HK-2 (cell line): ENCODE data around the gene RRP36.
"Not testable (repeated sequence)": the region's sequence is repeated elsewhere in the genome, so short reads cannot be mapped to it uniquely, and the experiment has no call there.

Source experiments
- DNase-seq: peaks from one replicate; pipeline ENCODE4 v3.0.0-alpha.2; 2018; ENCODE audit not compliant: unreplicated experiment

Gene RRP36

GRCh38 chr6:43021270-43022047 is at the start of gene RRP36:
Gene RRP36, plus strand, starts transcription at chr6:43021623. Its CDS starts 32 bp downstream, at chr6:43021655.
- DNase-seq = peak; percentile 84

GRCh38 chr6:42971746-42972327 is 49.6 kb upstream of the RRP36 start:
- no peak for DNase-seq

- no peak for DNase-seq
These were observed 47.5 kb upstream of the RRP36 start for GRCh38 chr6:42973926-42974325.

DNA sequence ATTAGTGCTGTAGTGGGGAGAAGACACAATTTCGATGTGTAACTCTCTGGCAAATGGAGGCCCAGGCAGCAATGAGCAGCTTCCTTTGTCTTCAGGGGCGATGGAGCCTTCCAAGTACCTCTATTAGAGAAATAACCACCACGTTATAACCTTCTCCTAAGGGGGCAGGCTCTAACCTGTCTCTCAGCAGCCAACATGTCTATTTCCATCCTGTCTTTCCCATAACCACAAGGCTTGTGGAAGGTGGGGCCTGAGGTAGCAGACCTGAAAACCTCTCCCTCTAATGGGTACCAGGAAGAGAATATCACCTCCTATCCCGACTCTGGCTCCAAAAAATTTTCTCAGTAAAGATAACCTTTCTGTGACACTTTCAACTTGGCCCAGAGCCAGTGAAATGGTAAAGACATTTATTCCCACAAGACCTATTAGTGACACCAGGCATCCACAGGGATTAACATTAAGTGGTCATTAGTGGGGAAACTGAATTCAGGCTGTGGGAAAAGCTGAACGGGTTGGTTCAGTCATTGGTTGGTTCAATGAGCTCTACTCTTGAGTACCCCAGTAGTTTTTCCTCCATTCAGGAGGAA is 46.4 kb upstream of the RRP36 start:
- no peak for DNase-seq

GRCh38 chr6:42978487-42978838 is 43.0 kb upstream of the RRP36 start:
- DNase-seq = peak; percentile 71

GRCh38 chr6:42978839-42979522 is 42.4 kb upstream of the RRP36 start, which contains the start of gene PEX6:
Gene PEX6, minus strand, starts transcription at chr6:42979181. Its CDS starts 31 bp downstream, at chr6:42979150.
- peak; percentile 90 for DNase-seq

DNA sequence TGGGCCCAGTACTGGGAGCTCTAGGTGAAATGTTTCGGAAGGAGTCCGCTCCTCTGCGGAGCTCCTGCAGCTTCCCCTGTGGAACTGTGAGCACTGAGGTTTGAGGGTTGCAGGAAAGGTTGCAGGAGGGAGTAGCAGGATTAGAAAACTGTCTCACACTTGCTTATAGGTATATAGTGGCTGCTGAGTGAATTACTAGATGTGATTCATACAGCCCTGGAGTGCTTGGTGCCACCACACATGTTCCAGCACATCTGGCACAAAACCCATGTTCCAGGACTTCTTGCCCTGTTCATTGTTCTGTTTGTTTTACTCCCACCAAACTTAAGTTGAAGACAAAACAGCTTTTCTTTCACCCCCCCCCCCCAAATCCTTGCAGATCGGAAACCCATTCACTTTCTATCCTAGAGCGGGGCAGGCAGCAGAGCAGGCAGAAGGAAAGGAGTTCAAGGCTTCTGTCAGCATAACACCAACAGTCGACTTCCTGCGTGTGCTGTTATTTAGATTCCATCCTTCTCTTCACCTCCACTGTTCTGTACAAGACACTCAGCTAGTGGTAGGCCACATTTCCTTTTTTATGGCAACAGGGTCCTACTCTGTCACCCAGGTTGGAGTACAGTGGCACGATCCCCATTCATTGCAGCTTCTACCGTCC is 41.8 kb upstream of the RRP36 start:
- no peak for DNase-seq

DNA sequence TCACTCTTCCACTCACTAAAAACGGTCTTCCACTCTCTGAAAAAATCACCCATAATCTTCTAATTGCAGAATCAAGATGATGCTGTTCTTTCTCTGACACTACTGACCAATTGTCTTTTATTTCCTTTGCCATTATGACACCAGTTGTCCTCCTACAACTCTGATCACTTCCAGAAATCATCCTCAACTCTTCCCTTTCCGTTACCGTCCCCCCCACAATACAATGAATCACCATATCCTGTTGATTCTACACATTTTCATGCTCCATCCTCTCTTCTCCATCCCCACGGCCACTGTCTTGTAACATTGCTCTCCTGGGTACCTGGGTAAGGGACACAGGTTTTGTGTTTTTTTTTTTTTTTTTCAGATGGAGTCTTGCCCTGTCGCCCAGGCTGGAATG is 39.6 kb upstream of the RRP36 start:
- DNase-seq = no peak

GRCh38 chr6:42984001-42984923 is 37.2 kb upstream of the RRP36 start, which contains the start of gene PPP2R5D:
Gene PPP2R5D, plus strand, starts transcription at chr6:42984570. Its CDS starts 108 bp downstream, at chr6:42984678.
- peak; percentile 97 for DNase-seq

- DNase-seq = no peak
These were observed 36.4 kb upstream of the RRP36 start for GRCh38 chr6:42984924-42985475.

DNA sequence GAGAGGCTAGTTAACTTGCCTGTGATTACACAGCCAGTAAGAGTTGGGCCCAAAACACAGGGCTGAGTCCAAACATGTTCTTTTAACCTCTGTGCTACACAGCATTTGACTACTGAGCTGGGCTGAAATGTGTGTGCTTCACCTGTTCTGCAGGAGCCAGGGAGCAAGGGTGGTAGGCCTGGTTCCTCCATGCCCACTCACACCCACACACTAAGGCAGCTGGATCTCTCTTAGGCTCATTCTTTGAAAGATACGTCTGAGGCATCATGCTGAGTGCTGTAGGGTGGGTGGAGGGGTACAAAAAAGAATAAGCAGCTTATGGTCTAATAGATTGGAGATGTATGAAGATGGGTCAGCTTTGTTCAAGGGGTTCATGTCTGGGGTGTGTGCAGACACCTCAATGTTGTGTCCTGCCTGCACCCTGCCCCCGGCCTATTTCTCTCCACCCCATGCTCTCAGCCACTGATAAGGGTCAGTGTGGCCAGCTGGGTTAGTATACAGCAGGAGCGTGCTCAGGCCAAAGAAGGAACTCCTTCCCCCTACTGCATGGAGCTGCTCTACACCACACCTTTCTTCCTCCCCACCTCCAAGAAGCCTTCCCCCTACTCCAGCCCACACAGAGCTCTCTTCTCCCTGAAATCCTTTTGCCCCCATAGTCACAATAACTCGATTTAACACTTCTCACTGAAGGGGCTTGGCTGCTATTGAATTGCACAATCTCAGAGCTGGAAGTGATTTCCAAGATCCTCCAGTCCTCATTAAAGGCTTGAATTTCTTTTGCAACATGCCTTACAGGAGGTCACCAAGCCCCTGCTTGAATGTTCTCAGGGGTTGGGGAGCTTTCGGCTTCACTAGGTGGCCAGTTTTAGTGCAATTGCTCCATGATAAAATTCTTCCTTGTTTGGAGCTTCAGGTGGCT is 33.6 kb upstream of the RRP36 start:
- no peak for DNase-seq

GRCh38 chr6:42988486-42989020 is 32.9 kb upstream of the RRP36 start:
- DNase-seq = no peak

- no peak for DNase-seq
These were observed 31.5 kb upstream of the RRP36 start for GRCh38 chr6:42989923-42990322.

GRCh38 chr6:42993445-42993844 is 28.0 kb upstream of the RRP36 start:
- no peak for DNase-seq

DNA sequence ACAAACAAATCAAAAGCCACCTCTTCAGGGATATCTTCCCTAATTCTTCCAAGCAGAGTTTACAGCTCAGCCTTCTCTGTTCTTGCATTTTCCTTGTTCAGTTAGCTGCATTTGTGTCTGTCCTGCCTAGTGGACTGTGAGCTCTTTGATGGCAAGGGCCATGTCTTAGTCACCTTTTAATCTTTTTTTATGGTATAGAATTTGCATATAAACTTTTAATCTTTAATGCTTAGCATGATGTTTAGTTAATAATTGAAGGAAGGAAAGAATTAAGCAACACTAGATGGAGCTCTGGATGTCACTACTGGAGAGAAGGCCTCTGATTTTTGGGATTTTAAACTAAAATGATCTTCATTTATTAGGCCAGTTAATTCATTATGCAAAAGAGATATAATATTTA is 24.9 kb upstream of the RRP36 start:
- DNase-seq = no peak

DNA sequence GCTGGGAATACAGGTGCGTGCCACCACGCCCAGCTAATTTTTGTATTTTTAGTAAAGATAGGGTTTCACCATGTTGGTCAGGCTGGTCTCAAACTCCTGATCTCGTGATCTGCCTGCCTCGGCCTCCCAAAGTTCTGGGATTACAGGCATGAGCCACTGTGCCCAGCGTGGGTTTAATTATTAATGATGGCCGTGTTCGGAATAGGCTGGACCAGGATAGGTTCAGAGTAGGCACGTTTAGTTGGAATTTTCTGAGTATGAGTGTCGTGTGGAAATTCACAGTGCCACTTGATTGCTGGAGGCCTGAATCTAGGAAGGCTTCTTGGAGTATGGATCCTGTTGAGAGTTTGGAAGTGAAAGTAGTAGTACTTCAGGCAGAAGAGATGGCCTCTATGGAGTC is 23.2 kb upstream of the RRP36 start:
- not testable (repeated sequence) for DNase-seq

DNA sequence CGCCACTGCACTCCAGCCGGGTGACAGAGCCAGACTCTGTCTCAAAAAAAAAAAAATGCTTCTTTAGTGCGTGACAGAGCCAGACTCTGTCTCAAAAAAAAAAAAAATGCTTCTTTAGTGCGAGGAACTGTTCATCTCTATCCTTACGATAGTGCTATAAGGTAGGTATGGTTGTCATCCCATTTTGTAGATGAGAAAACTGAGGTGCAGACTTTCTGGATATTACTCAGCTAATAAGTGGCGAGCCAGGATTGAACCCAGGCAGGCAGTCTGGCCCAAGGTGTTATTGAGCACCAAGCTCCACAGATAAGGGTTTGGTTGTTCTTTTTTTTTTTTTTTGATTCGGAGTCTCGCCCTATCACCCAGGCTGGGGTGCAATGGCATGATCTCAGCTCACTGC is 19.6 kb upstream of the RRP36 start:
- no peak for DNase-seq

- DNase-seq = no peak
These were observed 15.6 kb upstream of the RRP36 start for GRCh38 chr6:43005844-43006243.

DNA sequence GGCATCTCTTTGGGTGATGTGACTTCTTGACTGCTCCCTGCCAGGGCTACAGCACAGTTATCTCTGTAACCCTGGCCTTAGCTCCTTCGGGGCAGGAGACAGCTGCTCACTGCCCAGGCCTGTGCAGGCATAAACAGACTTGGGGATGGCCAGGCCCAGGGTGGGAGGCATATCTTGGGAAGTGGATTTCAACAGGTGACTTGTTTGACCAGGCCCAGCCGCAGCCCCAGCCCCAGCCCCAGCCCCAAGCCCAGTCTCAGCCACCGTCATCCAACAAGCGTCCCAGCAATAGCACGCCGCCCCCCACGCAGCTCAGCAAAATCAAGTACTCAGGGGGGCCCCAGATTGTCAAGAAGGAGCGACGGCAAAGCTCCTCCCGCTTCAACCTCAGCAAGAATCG is 15.2 kb upstream of the RRP36 start:
- DNase-seq = no peak
